Mesendoderm (in vitro differentiated cells): ENCODE results near the gene NAIF1.
A peak's percentile ranks its signal among the peaks of the same experiment; 100 is the strongest.

Experiments
- DNase-seq: peaks from one replicate; pipeline ENCODE4 v3.0.0; 2013
- H2AK5ac ChIP-seq: 2 replicates; pipeline ENCODE4 v1.6.1; 2013; ENCODE audit warnings: low read length, inconsistent platforms
- H2BK120ac ChIP-seq: 2 replicates; pipeline ENCODE4 v1.6.1; 2013; ENCODE audit warnings: low read depth, mild to moderate bottlenecking, low read length, moderate library complexity, mixed read lengths
- H2BK15ac ChIP-seq: replicated peaks from 2 replicates; pipeline ENCODE4 v1.6.1; 2013; ENCODE audit warnings: low read depth, mild to moderate bottlenecking, moderate library complexity
- H2BK5ac ChIP-seq: 2 replicates; pipeline ENCODE4 v1.6.1; 2013; ENCODE audit warnings: low read length, inconsistent platforms
- H3K18ac ChIP-seq: 2 replicates; pipeline ENCODE4 v1.6.1; 2013; ENCODE audit warnings: mild to moderate bottlenecking, low read length, mixed read lengths
- H3K23ac ChIP-seq: one replicate; pipeline ENCODE4 v1.6.1; 2013; ENCODE audit warnings: low read length
- H3K27ac ChIP-seq: 2 replicates; pipeline ENCODE4 v1.5.1; 2013; ENCODE audit warnings: low read depth, mild to moderate bottlenecking, inconsistent platforms, low read length, moderate library complexity
- H3K27me3 ChIP-seq: 2 replicates; pipeline ENCODE4 v1.6.1; 2013; ENCODE audit warnings: low read length, control low read depth, mild to moderate bottlenecking, inconsistent platforms; ENCODE audit not compliant: insufficient read depth, poor library complexity
- H3K36me3 ChIP-seq: 2 replicates; pipeline ENCODE4 v1.6.1; 2013; ENCODE audit warnings: low read length, inconsistent platforms; ENCODE audit not compliant: control insufficient read depth, insufficient read depth
- H3K4ac ChIP-seq: one replicate; pipeline ENCODE4 v1.6.1; 2013; ENCODE audit warnings: low read depth, mild to moderate bottlenecking, low read length, moderate library complexity
- H3K4me1 ChIP-seq: 2 replicates; pipeline ENCODE4 v1.6.1; 2013; ENCODE audit warnings: low read depth, low read length, inconsistent platforms; ENCODE audit not compliant: control insufficient read depth
- H3K4me2 ChIP-seq: 2 replicates; pipeline ENCODE4 v1.6.1; 2013; ENCODE audit warnings: low read length
- H3K4me3 ChIP-seq: 2 replicates; pipeline ENCODE4 v1.5.1; 2013; ENCODE audit warnings: mild to moderate bottlenecking, low read length
- H3K56ac ChIP-seq: one replicate; pipeline ENCODE4 v1.6.1; 2013; ENCODE audit warnings: low read length
- H3K79me1 ChIP-seq: 2 replicates; pipeline ENCODE4 v1.6.1; 2013; ENCODE audit warnings: low read length, inconsistent platforms
- H3K79me2 ChIP-seq: 2 replicates; pipeline ENCODE4 v1.6.1; 2013; ENCODE audit warnings: mild to moderate bottlenecking, low read length; ENCODE audit not compliant: control insufficient read depth, insufficient read depth
- H3K9ac ChIP-seq: 2 replicates; pipeline ENCODE4 v1.6.1; 2013; ENCODE audit warnings: low read length, inconsistent platforms
- H4K5ac ChIP-seq: one replicate; pipeline ENCODE4 v1.6.1; 2013; ENCODE audit warnings: low read length
- H4K8ac ChIP-seq: one replicate; pipeline ENCODE4 v1.6.1; 2013; ENCODE audit warnings: low read depth, mild to moderate bottlenecking, control low read depth, low read length, moderate library complexity
- WGBS: extraction: QIAGEN DNeasy Blood & Tissue Kit; methylation state at CpG from one replicate; pipeline ENCODE4 v1.1.7; 2013; ENCODE audit warnings: low lambda C conversion rate, missing lambda C conversion rate; ENCODE audit not compliant: insufficient coverage; ENCODE audit errors: extremely low coverage; 5-methylcytosine and 5-hydroxymethylcytosine counted together

The NAIF1 gene

DNA sequence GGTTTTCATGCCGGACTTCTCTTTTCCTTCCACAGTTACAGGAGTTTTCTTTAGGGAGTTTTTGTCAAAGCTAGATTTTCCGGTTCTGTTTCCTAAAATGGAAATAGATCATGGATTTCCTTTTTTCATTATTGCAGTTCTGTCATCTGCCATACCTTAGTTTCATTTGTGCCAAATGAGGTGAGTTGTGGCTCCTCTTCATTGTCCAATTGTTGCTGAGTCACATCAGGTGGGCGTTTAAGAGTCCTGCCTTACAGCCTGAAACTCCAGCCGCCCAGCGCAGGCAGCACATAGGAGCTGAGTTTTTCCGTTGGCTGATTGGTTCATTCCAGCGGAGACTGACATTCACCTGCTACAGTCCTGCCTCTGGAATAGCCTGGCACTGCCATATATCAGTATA is 15.0 kb upstream of the NAIF1 start:
- no peak overlapping the region for H4K5ac ChIP-seq

DNA sequence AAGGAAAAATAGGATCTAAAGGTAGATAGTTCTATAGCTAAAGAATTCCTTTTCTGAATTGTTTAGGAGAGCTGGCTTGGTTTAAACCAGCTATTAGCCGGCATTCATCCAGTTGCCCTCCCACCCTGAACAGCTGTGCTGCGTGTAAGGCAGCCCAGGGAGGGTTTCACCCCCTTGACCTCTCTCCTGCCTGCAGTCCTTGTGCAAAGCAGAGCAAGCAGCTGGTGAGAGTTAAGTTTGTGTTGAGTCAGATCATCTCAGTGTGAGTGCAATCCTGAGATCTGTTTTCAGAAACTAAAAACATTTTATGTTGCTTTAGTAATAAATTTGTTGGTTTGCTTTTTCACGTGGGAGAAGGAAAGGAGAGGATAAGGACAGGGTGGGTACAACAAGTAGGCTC is 13.9 kb upstream of the NAIF1 start:
- Histone ChIP-seq H3K9ac (no peak overlapping the region), H3K27me3 (no peaks in the 10 kb centered on the region), H2BK15ac (no peak overlapping the region), H2BK5ac (no peak overlapping the region), H3K36me3 (no peaks in the 10 kb centered on the region), H3K4me3 (no peak overlapping the region), H2BK120ac (no peak overlapping the region), H3K79me2 (peaks cover 4% of the 10 kb centered on the region), H4K5ac (no peak overlapping the region), H3K4ac (no peak overlapping the region), H2AK5ac (no peak overlapping the region), H3K4me2 (no peak overlapping the region), H3K18ac (no peak overlapping the region), H3K79me1 (peaks cover 5% of the 10 kb centered on the region), H4K8ac (no peak overlapping the region), H3K56ac (no peak overlapping the region), H3K27ac (peak overlapping the region; percentile 1), H3K23ac (no peak overlapping the region), H3K4me1 (peaks cover 10% of the 10 kb centered on the region)
- WGBS, result no CpG with 5 or more reads among the region's 3 CpGs
- no peak for DNase-seq

More for the DNA sequence above, 15.0 kb upstream of the NAIF1 start:
- Histone ChIP-seq H3K4ac (no peak overlapping the region), H3K36me3 (no peaks in the 10 kb centered on the region), H3K79me1 (peaks cover 5% of the 10 kb centered on the region), H3K4me3 (no peak overlapping the region), H3K18ac (no peak overlapping the region), H2BK15ac (no peak overlapping the region), H3K27ac (no peak overlapping the region), H3K4me2 (no peak overlapping the region), H2BK5ac (no peak overlapping the region), H4K8ac (no peak overlapping the region), H2AK5ac (no peak overlapping the region), H3K23ac (no peak overlapping the region), H3K56ac (no peak overlapping the region), H3K4me1 (peaks cover 10% of the 10 kb centered on the region), H2BK120ac (no peak overlapping the region), H3K79me2 (no peaks in the 10 kb centered on the region), H3K27me3 (no peaks in the 10 kb centered on the region), H3K9ac (no peak overlapping the region)
- no CpG with 5 or more reads among the region's 7 CpGs for WGBS
- peak; percentile 47 for DNase-seq

DNA sequence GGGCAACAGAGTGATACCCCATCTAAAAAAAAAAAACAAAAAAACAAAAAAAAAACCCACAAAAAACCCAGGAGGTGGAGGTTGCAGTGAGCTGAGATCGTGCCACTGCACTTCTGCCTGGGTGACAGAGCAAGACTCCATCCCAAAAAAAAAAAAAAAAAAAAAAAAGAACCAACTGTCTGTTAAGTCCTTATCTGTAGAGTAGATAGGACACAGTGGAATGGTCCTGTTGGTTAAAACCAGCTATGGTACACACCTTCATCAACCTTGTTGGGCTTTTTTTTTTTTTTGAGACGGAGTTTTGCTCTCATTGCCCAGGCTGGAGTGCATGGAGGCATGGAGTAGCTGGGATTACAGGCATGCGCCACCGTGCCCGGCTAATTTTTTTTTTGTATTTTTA is 13.1 kb upstream of the NAIF1 start:
- DNase-seq, result no peak
- Histone ChIP-seq H3K79me2 (peaks cover 4% of the 10 kb centered on the region), H3K56ac (no peak overlapping the region), H3K4me3 (no peak overlapping the region), H3K9ac (no peak overlapping the region), H2BK120ac (no peak overlapping the region), H2BK5ac (no peak overlapping the region), H2BK15ac (no peak overlapping the region), H3K36me3 (no peaks in the 10 kb centered on the region), H3K18ac (no peak overlapping the region), H3K4me1 (peaks cover 10% of the 10 kb centered on the region), H3K4me2 (no peak overlapping the region), H3K27me3 (no peaks in the 10 kb centered on the region), H3K23ac (no peak overlapping the region), H3K4ac (no peak overlapping the region), H2AK5ac (no peak overlapping the region), H3K79me1 (peaks cover 5% of the 10 kb centered on the region), H4K8ac (no peak overlapping the region), H3K27ac (no peak overlapping the region), H4K5ac (no peak overlapping the region)
- no CpG with 5 or more reads among the region's 5 CpGs for WGBS

DNA sequence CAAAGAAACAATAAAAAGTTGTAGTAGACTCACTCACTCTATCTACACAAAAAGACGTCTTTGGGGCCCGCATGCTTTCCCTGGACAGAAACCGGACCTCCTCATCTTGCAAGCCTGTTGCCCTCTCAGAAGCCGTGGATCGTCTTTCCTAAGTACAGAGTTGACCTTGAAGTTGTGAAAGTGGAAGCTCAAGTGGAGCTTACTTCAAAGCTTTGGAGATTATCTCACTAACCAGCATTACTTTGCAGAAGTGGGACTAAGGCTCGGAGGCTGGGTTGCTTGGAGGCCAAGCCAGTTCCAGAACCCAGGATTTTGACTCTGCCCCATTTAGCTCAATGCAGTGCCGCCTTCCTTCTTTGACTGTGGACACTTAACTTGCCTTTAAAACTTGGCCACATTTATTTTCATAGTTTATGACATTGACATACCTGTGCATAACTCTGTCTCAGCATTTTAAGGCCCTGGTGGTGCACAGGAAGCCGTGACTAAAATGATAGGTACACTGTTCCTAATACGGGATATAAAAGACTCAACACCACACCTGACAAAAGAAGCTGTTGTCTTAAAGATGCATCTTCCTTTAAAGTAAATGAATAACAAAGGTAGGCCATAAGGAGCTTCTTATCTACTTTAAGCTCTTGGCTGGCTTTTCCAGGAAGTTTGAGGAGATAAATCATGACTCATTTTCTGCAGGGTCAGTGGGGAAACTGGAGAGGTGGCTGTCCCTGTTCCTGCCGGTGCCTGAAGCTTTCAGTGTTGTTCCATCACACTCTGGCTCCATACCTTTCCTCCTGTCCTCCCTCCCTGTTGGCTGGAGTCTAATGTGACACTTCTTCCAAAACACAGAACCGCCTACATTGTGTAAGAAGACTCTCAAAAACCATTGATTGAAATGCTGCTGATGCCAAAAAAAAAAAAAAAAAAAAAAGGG is 11.6 kb upstream of the NAIF1 start:
- Histone ChIP-seq H2AK5ac (no peak overlapping the region), H3K18ac (peak overlapping the region; percentile 32), H2BK120ac (peak overlapping the region; percentile 35), H4K5ac (no peak overlapping the region), H3K4me3 (no peak overlapping the region), H3K4me1 (peaks cover 10% of the 10 kb centered on the region), H2BK5ac (no peak overlapping the region), H3K56ac (peak overlapping the region; percentile 65), H3K36me3 (no peaks in the 10 kb centered on the region), H3K79me2 (peaks cover 4% of the 10 kb centered on the region), H3K79me1 (peaks cover 5% of the 10 kb centered on the region), H3K4ac (no peak overlapping the region), H3K23ac (no peak overlapping the region), H3K27me3 (no peaks in the 10 kb centered on the region), H3K27ac (peak overlapping the region; percentile 66), H3K9ac (no peak overlapping the region), H2BK15ac (no peak overlapping the region), H3K4me2 (no peak overlapping the region), H4K8ac (no peak overlapping the region)
- WGBS, result no CpG with 5 or more reads among the region's 11 CpGs
- peak; percentile 93 for DNase-seq

DNA sequence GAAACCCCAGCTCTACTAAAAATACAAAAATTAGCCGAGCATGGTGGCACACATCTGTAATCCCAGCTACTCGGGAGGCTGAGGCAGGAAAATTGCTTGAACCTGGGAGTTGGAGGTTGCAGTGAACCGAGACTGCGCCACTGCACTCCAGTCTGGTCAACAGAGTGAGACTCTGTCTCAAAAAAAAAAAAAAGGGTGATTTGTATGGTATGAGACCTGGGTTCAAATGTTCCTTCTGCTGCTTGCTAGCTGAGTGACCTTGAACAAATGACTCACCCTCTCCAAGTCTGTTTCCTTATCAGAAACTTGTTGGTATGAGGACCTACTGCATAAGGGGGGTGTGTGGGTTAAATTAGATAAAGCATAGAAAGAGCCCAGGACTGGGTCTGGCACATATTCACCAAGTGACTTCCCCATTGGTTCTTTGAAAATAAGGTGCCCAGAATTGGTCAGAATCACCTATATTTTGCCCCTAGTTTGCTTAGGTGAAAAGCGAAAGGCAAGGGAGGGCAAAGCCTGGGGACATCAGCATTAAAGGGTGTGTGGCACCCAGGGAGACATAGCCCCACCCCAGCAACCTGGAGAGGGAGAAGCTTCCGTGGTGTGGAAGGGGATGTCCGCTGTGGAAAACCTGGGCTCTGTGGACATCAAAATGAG is 10.9 kb upstream of the NAIF1 start:
- no peaks in the 10 kb centered on the region for H3K27me3 ChIP-seq

More for the DNA sequence above, 10.9 kb upstream of the NAIF1 start:
- Histone ChIP-seq H3K4me2 (no peak overlapping the region), H3K36me3 (no peaks in the 10 kb centered on the region), H3K79me2 (peaks cover 6% of the 10 kb centered on the region), H2BK120ac (peak overlapping the region; percentile 51), H3K9ac (no peak overlapping the region), H3K18ac (peak overlapping the region; percentile 32), H2BK15ac (no peak overlapping the region), H3K4ac (no peak overlapping the region), H2AK5ac (peak overlapping the region; percentile 40), H3K4me1 (peaks cover 10% of the 10 kb centered on the region), H3K56ac (peak overlapping the region; percentile 65), H3K4me3 (no peak overlapping the region), H4K5ac (no peak overlapping the region), H3K79me1 (peaks cover 5% of the 10 kb centered on the region), H2BK5ac (no peak overlapping the region), H3K23ac (no peak overlapping the region), H3K27ac (peak overlapping the region; percentile 20), H4K8ac (no peak overlapping the region)
- WGBS, result no CpG with 5 or more reads among the region's 7 CpGs
- DNase-seq, result no peak
